Fibroblast of lung (primary cell): Measurements from ENCODE around the gene MAGI2. TPM values are rescaled to one million over a fixed set of nuclear protein-coding genes. Genes with fewer than 3 reads are reported as not detected.
A peak's percentile ranks its signal among the peaks of the same experiment; 100 is the strongest.

Source experiments
- DNase-seq, 2 donors: peaks; one replicate each; pipeline versions ENCODE4 v3.0.0 to v3.0.0-alpha.2; 2010; ENCODE audit warnings: low read depth in 2 of 2
- H2AFZ ChIP-seq: 2 replicates; pipeline ENCODE4 v1.5.1; 2012; ENCODE audit warnings: low read length, control low read depth, inconsistent platforms
- H3K27ac ChIP-seq: 2 replicates; pipeline ENCODE4 v1.5.1; 2011; ENCODE audit warnings: low read length, control low read depth; ENCODE audit not compliant: insufficient read depth
- H3K27me3 ChIP-seq: 2 replicates; pipeline ENCODE4 v1.5.1; 2011; ENCODE audit warnings: mild to moderate bottlenecking, low read length; ENCODE audit not compliant: control insufficient read depth, insufficient read depth
- H3K36me3 ChIP-seq: 2 replicates; pipeline ENCODE4 v1.5.1; 2011; ENCODE audit warnings: low read length; ENCODE audit not compliant: control insufficient read depth, insufficient read depth
- H3K4me1 ChIP-seq: 2 replicates; pipeline ENCODE4 v1.5.1; 2011; ENCODE audit warnings: low read length; ENCODE audit not compliant: control insufficient read depth, insufficient read depth; ENCODE audit errors: extremely low read depth
- H3K4me2 ChIP-seq: 2 replicates; pipeline ENCODE4 v1.5.1; 2011; ENCODE audit warnings: low read length, control low read depth; ENCODE audit not compliant: insufficient read depth; ENCODE audit errors: extremely low read depth
- H3K4me3 ChIP-seq, 4 experiments: fragments of 200-600 bp in 1 of 4; sonication (generic) in 1 of 4; replicated peaks in 1 of 4; 2 replicates each; pipeline ENCODE4 v1.5.1; 2011 to 2016; ENCODE audit warnings: low read length in 4 of 4, low read depth in 3 of 4, mild to moderate bottlenecking in 3 of 4, control low read depth in 2 of 4, inconsistent platforms in 1 of 4, mixed read lengths in 1 of 4; ENCODE audit not compliant: insufficient read depth in 1 of 4; ENCODE audit errors: control extremely low read depth in 1 of 4
- H3K79me2 ChIP-seq: 2 replicates; pipeline ENCODE4 v1.5.1; 2012; ENCODE audit warnings: mild to moderate bottlenecking, low read length, inconsistent platforms; ENCODE audit not compliant: control insufficient read depth, insufficient read depth
- H3K9ac ChIP-seq: 2 replicates; pipeline ENCODE4 v1.5.1; 2011; ENCODE audit warnings: mild to moderate bottlenecking, low read length, control low read depth; ENCODE audit not compliant: insufficient read depth
- H3K9me3 ChIP-seq: 2 replicates; pipeline ENCODE4 v1.5.1; 2012; ENCODE audit warnings: low read depth, low read length; ENCODE audit not compliant: control insufficient read depth, insufficient read depth
- H4K20me1 ChIP-seq: 2 replicates; pipeline ENCODE4 v1.5.1; 2011; ENCODE audit warnings: low read length; ENCODE audit not compliant: control insufficient read depth, insufficient read depth; ENCODE audit errors: extremely low read depth
- EZH2 ChIP-seq: IDR thresholded peaks from 2 replicates; pipeline ENCODE4 v1.5.1; 2012; ENCODE audit warnings: low read length, control low read depth, mild to moderate bottlenecking; ENCODE audit errors: missing control alignments
- polyA plus RNA-seq, 2 donors: library from polyadenylated mRNA; depleted of rRNA in 1 of 2; stranded (reverse) in 1 of 2; unstranded in 1 of 2; fragments of >200 nt; gene quantifications; 2 replicates each; pipeline ENCODE4 v1.2.1, GENCODE V29; 2011 to 2012; ENCODE audit warnings: missing spikeins in 1 of 2
- total RNA-seq: library from RNA; depleted of rRNA; stranded (reverse); fragments of >200 nt; gene quantifications from 2 replicates; pipeline ENCODE4 v1.2.1, GENCODE V29; 2014
- TF ChIP-seq, protein P1 (sequence below), 2 donors: IDR thresholded peaks in 1 of 2; conservative IDR thresholded peaks in 1 of 2; 1 replicate in 1 of 2; 2 replicates in 1 of 2; pipeline ENCODE4 v1.5.1; 2011 to 2012; ENCODE audit warnings: low read length in 2 of 2, control low read depth in 1 of 2, inconsistent platforms in 1 of 2, low read depth in 1 of 2, mild to moderate bottlenecking in 1 of 2

Gene MAGI2
- total and polyA plus RNA-seq, 2 donors (not counting 1 experiment from before 2014, with no cell fraction given): 1.8 to 17.0 TPM

DNA sequence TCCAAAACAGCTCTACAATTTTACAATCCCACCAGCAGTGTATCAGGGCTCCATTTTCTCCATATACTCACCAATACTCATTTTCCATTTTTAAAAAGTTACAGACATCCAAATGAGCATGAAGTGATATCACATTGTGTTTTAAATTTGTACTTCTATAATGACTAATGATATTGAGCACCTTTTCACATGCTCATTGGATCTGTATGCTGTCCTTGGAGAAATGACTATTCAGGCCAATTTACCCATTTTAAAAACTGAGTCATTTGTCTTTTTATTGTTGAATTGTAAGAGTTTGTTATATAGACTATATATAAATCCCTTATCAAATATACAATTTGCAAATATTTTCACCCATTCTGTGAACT, 162.0 kb downstream of the MAGI2 start:
- H3K27me3 ChIP-seq: no peaks in the 10 kb centered on the region
- peak overlapping the region; percentile 17 for H3K4me2 ChIP-seq
- TF ChIP-seq EZH2: no peak
- TF ChIP-seq, protein P1, sequence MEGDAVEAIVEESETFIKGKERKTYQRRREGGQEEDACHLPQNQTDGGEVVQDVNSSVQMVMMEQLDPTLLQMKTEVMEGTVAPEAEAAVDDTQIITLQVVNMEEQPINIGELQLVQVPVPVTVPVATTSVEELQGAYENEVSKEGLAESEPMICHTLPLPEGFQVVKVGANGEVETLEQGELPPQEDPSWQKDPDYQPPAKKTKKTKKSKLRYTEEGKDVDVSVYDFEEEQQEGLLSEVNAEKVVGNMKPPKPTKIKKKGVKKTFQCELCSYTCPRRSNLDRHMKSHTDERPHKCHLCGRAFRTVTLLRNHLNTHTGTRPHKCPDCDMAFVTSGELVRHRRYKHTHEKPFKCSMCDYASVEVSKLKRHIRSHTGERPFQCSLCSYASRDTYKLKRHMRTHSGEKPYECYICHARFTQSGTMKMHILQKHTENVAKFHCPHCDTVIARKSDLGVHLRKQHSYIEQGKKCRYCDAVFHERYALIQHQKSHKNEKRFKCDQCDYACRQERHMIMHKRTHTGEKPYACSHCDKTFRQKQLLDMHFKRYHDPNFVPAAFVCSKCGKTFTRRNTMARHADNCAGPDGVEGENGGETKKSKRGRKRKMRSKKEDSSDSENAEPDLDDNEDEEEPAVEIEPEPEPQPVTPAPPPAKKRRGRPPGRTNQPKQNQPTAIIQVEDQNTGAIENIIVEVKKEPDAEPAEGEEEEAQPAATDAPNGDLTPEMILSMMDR (conservative IDR thresholded peaks at IDR 0.05 in 1 of 2, IDR thresholded peaks at IDR 0.05 in 1 of 2; ENCODE audit: low read depth in 1 of 2, low read length in 2 of 2): no peak
- H3K4me3 ChIP-seq: no peak overlapping the region
- H3K4me1 ChIP-seq: peaks cover 8% of the 10 kb centered on the region
- no peaks in the 10 kb centered on the region for H4K20me1 ChIP-seq
- H3K9me3 ChIP-seq: no peaks in the 10 kb centered on the region
- H2AFZ ChIP-seq: no peak overlapping the region
- H3K27ac ChIP-seq: no peak overlapping the region
- DNase-seq: no peak
- no peaks in the 10 kb centered on the region for H3K36me3 ChIP-seq
- H3K9ac ChIP-seq: no peak overlapping the region
- H3K79me2 ChIP-seq: no peaks in the 10 kb centered on the region

- peak; percentile 41 to 66 for DNase-seq
- H3K9me3 ChIP-seq: no peaks in the 10 kb centered on the region
- H3K36me3 ChIP-seq: no peaks in the 10 kb centered on the region
- no peak overlapping the region for H3K4me2 ChIP-seq
- no peak overlapping the region for H3K27ac ChIP-seq
- no peak overlapping the region for H2AFZ ChIP-seq
- H4K20me1 ChIP-seq: no peaks in the 10 kb centered on the region
- no peak overlapping the region for H3K9ac ChIP-seq
- no peak for TF ChIP-seq EZH2
- TF ChIP-seq, protein P1 (conservative IDR thresholded peaks at IDR 0.05 in 1 of 2, IDR thresholded peaks at IDR 0.05 in 1 of 2; ENCODE audit: low read depth in 1 of 2, low read length in 2 of 2): no peak
- no peak overlapping the region for H3K4me3 ChIP-seq
- H3K27me3 ChIP-seq: no peaks in the 10 kb centered on the region
- peaks cover 8% of the 10 kb centered on the region for H3K4me1 ChIP-seq
- no peaks in the 10 kb centered on the region for H3K79me2 ChIP-seq
Measured at GRCh38 chr7:79290841-79291497, 162.5 kb downstream of the MAGI2 start.

DNA sequence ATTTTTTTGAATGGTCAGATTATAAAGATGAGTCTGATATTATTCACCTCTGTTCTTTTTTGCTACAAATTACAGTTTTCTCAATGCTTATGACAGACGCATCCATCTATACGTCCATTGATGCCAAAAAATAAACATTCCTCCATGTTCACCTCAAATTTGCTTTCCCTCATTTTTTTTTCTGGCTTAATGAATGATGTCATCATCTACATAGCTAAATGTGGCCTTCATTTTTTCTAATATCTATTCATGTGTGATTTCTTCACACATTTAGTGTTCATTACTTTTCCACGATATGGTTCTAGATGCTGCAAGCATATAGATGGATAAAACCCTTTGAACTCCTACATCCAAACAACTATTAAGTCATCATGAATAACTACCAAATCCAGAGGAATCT, 163.1 kb downstream of the MAGI2 start:
- DNase-seq: no peak
- no peak overlapping the region for H3K27ac ChIP-seq
- H3K9me3 ChIP-seq: no peaks in the 10 kb centered on the region

More for the DNA sequence above, 163.1 kb downstream of the MAGI2 start:
- Histone ChIP-seq H3K36me3 (no peaks in the 10 kb centered on the region), H3K9ac (no peak overlapping the region), H3K4me2 (no peak overlapping the region), H3K4me3 (no peak overlapping the region), H4K20me1 (no peaks in the 10 kb centered on the region), H3K27me3 (no peaks in the 10 kb centered on the region), H2AFZ (no peak overlapping the region), H3K4me1 (peaks cover 8% of the 10 kb centered on the region), H3K79me2 (no peaks in the 10 kb centered on the region)
- TF ChIP-seq, protein P1 (conservative IDR thresholded peaks at IDR 0.05 in 1 of 2, IDR thresholded peaks at IDR 0.05 in 1 of 2; ENCODE audit: low read depth in 1 of 2, low read length in 2 of 2): no peak
- no peak for TF ChIP-seq EZH2
